K562 (cell line): Measurements from ENCODE around the gene SLC10A3.

Source experiments
- KLF10 ChIP-seq: fragments of 250-450 bp; sonication (Bioruptor Pico); IDR thresholded peaks from 2 replicates; pipeline ENCODE4 v1.6.1; 2021; ENCODE audit warnings: matching md5 sums
- RB1 ChIP-seq: fragments of 450-650 bp; IDR thresholded peaks from 2 replicates; pipeline ENCODE4 v1.6.1; 2017; ENCODE audit warnings: low read depth, mild to moderate bottlenecking
- TAF9B ChIP-seq: fragments of 450-650 bp; IDR thresholded peaks from 2 replicates; pipeline ENCODE4 v1.6.1; 2018; ENCODE audit warnings: mild to moderate bottlenecking; ENCODE audit not compliant: partially characterized antibody
- USF2 ChIP-seq: sonication (generic); formaldehyde crosslinking; IDR thresholded peaks from 2 replicates; pipeline ENCODE4 v1.5.0; 2020; ENCODE audit warnings: missing genetic modification reagents
- ZNF121 ChIP-seq: sonication (generic); formaldehyde crosslinking; conservative IDR thresholded peaks from 2 replicates; pipeline ENCODE4 v1.8.0; 2022; ENCODE audit warnings: missing genetic modification reagents
- TF ChIP-seq, protein P1 (sequence below): fragments of 250-450 bp; sonication (Bioruptor Pico); IDR thresholded peaks from 2 replicates; pipeline ENCODE4 v1.5.0; 2021; ENCODE audit warnings: mild to moderate bottlenecking, borderline replicate concordance
- TF ChIP-seq, protein P2 (sequence below): sonication (generic); formaldehyde crosslinking; IDR thresholded peaks from 2 replicates; pipeline ENCODE4 v1.8.0; 2022; ENCODE audit warnings: missing genetic modification reagents, mild to moderate bottlenecking, borderline replicate concordance

DNA sequence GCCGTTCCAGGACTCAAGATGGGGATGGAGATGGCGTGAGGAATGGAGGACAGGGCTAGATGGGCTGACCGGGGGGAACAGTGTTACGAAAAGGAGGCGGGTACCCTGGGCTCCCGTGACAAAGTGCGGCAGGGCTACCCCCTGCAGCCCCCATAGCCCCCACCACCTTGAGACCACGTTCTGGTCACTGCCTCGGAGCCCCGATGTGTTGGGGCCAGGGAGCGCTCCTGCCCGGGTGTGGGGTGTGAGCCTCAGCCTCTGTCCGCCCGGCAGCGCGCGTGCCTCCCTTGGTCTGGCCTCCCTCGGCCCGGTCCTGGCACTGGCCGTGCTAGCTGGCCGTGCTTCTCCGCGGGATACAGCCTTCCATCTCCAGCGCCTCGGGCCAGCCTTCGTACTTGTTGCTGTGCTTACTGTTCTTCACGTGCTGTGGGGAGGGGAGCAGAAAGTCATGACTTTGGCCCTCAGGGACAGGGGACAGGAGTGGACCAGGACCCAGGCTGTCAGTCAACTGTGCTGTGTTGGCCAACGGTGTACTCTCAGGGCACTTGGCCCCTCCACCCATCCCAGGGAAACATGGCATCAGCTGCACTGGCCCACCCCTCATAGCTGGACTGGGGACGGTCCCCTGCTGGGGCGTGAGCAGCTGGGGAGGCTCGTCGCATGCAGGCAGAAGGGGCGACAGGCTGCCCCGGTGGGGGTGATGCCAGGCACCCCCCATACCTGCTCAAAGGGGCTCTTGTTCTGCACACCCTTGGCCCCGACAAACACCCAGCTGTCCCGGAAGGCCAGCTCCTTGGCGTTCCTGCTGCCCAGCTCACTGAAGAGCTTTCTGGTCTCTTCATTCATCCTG is 16.3 kb upstream of the SLC10A3 start:
- TF ChIP-seq, protein P1, sequence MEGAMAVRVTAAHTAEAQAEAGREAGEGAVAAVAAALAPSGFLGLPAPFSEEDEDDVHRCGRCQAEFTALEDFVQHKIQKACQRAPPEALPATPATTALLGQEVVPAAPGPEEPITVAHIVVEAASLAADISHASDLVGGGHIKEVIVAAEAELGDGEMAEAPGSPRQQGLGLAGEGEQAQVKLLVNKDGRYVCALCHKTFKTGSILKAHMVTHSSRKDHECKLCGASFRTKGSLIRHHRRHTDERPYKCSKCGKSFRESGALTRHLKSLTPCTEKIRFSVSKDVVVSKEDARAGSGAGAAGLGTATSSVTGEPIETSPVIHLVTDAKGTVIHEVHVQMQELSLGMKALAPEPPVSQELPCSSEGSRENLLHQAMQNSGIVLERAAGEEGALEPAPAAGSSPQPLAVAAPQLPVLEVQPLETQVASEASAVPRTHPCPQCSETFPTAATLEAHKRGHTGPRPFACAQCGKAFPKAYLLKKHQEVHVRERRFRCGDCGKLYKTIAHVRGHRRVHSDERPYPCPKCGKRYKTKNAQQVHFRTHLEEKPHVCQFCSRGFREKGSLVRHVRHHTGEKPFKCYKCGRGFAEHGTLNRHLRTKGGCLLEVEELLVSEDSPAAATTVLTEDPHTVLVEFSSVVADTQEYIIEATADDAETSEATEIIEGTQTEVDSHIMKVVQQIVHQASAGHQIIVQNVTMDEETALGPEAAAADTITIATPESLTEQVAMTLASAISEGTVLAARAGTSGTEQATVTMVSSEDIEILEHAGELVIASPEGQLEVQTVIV (CRISPR knock-in tag): no peak
- no peak for TF ChIP-seq TAF9B
- TF ChIP-seq ZNF121 (CRISPR knock-in tag): no peak
- TF ChIP-seq USF2 (CRISPR knock-in tag): no peak
- TF ChIP-seq, protein P2, sequence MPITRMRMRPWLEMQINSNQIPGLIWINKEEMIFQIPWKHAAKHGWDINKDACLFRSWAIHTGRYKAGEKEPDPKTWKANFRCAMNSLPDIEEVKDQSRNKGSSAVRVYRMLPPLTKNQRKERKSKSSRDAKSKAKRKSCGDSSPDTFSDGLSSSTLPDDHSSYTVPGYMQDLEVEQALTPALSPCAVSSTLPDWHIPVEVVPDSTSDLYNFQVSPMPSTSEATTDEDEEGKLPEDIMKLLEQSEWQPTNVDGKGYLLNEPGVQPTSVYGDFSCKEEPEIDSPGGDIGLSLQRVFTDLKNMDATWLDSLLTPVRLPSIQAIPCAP (CRISPR knock-in tag): no peak
- no peak for TF ChIP-seq KLF10 (CRISPR knock-in tag)
- no peak for TF ChIP-seq RB1
